SJSA1 (cell line): ENCODE measurements around the gene FGF18. TPM values are rescaled to one million over a fixed set of nuclear protein-coding genes. Genes with fewer than 3 reads are reported as not detected.
A peak's percentile ranks its signal among the peaks of the same experiment; 100 is the strongest.
"Not testable (repeated sequence)": the region's sequence is repeated elsewhere in the genome, so short reads cannot be mapped to it uniquely, and the experiment has no call there.

Source experiments
- DNase-seq, 2 experiments: peaks; one replicate each; pipeline ENCODE4 v3.0.0-alpha.2; 2015 to 2020; ENCODE audit warnings: low spot score in 2 of 2, low read depth in 1 of 2
- H3K27ac ChIP-seq: fragments of 250-450 bp; sonication (Bioruptor Pico); 2 replicates; pipeline ENCODE4 v1.5.1; 2020; ENCODE audit warnings: mild to moderate bottlenecking, moderate library complexity
- H3K27me3 ChIP-seq: fragments of 250-450 bp; sonication (Bioruptor Pico); replicated peaks from 2 replicates; pipeline ENCODE4 v1.5.1; 2020; ENCODE audit warnings: mild to moderate bottlenecking, moderate library complexity
- H3K36me3 ChIP-seq: fragments of 250-450 bp; sonication (Bioruptor Pico); 2 replicates; pipeline ENCODE4 v1.5.1; 2020; ENCODE audit warnings: mild to moderate bottlenecking
- H3K4me1 ChIP-seq: fragments of 250-450 bp; sonication (Bioruptor Pico); replicated peaks from 2 replicates; pipeline ENCODE4 v1.6.1; 2021; ENCODE audit warnings: mild to moderate bottlenecking
- H3K4me3 ChIP-seq: fragments of 250-450 bp; sonication (Bioruptor Pico); 2 replicates; pipeline ENCODE4 v1.5.1; 2020; ENCODE audit warnings: mild to moderate bottlenecking
- H3K9me3 ChIP-seq: fragments of 250-450 bp; sonication (Bioruptor Pico); replicated peaks from 2 replicates; pipeline ENCODE4 v1.5.1; 2020; ENCODE audit warnings: mild to moderate bottlenecking
- total RNA-seq: library from RNA; depleted of rRNA; stranded (reverse); fragments of >200 nt; shearing (Covaris generic); gene quantifications from 2 replicates; pipeline ENCODE4 v1.2.3, GENCODE V29; 2014

The FGF18 gene
- total RNA-seq, 1 experiment from 2014 or later: 0.21 TPM

GRCh38 chr5:171409164-171410136, 10.0 kb upstream of the FGF18 start:
- no peaks in the 10 kb centered on the region for H3K27me3 ChIP-seq
- H3K9me3 ChIP-seq: no peaks in the 10 kb centered on the region
- no peak for DNase-seq
- peaks cover 96% of the 10 kb centered on the region for H3K36me3 ChIP-seq
- no peak overlapping the region for H3K4me3 ChIP-seq
- peaks cover 31% of the 10 kb centered on the region for H3K4me1 ChIP-seq
- H3K27ac ChIP-seq: no peak overlapping the region

- H3K4me1 ChIP-seq: peaks cover 31% of the 10 kb centered on the region
- no peaks in the 10 kb centered on the region for H3K27me3 ChIP-seq
- peaks cover 92% of the 10 kb centered on the region for H3K36me3 ChIP-seq
- no peak overlapping the region for H3K27ac ChIP-seq
- H3K9me3 ChIP-seq: no peaks in the 10 kb centered on the region
- DNase-seq: no peak
- H3K4me3 ChIP-seq: no peak overlapping the region
These were observed 9.3 kb upstream of the FGF18 start for GRCh38 chr5:171410181-171410580.

GRCh38 chr5:171412186-171412585, 7.3 kb upstream of the FGF18 start:
- H3K36me3 ChIP-seq: peaks cover 72% of the 10 kb centered on the region
- H3K27ac ChIP-seq: no peak overlapping the region
- H3K9me3 ChIP-seq: no peaks in the 10 kb centered on the region
- H3K4me3 ChIP-seq: no peak overlapping the region
- H3K4me1 ChIP-seq: peaks cover 29% of the 10 kb centered on the region
- H3K27me3 ChIP-seq: no peaks in the 10 kb centered on the region
- no peak for DNase-seq

GRCh38 chr5:171413153-171413910, 6.1 kb upstream of the FGF18 start:
- H3K4me1 ChIP-seq: peaks cover 22% of the 10 kb centered on the region
- H3K27me3 ChIP-seq: no peaks in the 10 kb centered on the region
- H3K27ac ChIP-seq: no peak overlapping the region
- no peak for DNase-seq
- peaks cover 60% of the 10 kb centered on the region for H3K36me3 ChIP-seq
- no peak overlapping the region for H3K4me3 ChIP-seq
- H3K9me3 ChIP-seq: no peaks in the 10 kb centered on the region

GRCh38 chr5:171413993-171414392, 5.5 kb upstream of the FGF18 start:
- H3K27me3 ChIP-seq, H3K27ac ChIP-seq, DNase-seq, H3K4me3 ChIP-seq, H3K9me3 ChIP-seq: not testable (repeated sequence)
- H3K36me3 ChIP-seq: peaks cover 53% of the 10 kb centered on the region
- peaks cover 26% of the 10 kb centered on the region for H3K4me1 ChIP-seq

- peaks cover 5% of the 10 kb centered on the region; the same call in 1 of the 2 replicates for H3K9me3 ChIP-seq
These were observed 4.2 kb upstream of the FGF18 start for GRCh38 chr5:171415115-171415730.

GRCh38 chr5:171416160-171417049, 3.0 kb upstream of the FGF18 start:
- peaks cover 5% of the 10 kb centered on the region; the same call in 1 of the 2 replicates for H3K9me3 ChIP-seq
- H3K4me1 ChIP-seq: peaks cover 27% of the 10 kb centered on the region
- DNase-seq: no peak
- H3K4me3 ChIP-seq: no peak overlapping the region
- no peak overlapping the region for H3K27ac ChIP-seq
- H3K27me3 ChIP-seq: peaks cover 14% of the 10 kb centered on the region
- H3K36me3 ChIP-seq: peaks cover 29% of the 10 kb centered on the region

More at GRCh38 chr5:171415115-171415730, 4.2 kb upstream of the FGF18 start:
- DNase-seq: no peak
- no peak overlapping the region for H3K4me3 ChIP-seq
- peaks cover 3% of the 10 kb centered on the region for H3K27me3 ChIP-seq
- peaks cover 25% of the 10 kb centered on the region for H3K4me1 ChIP-seq
- H3K36me3 ChIP-seq: peaks cover 41% of the 10 kb centered on the region
- no peak overlapping the region for H3K27ac ChIP-seq

GRCh38 chr5:171418316-171418981, 998 bp upstream of the FGF18 start:
- Histone ChIP-seq H3K27ac (no peak overlapping the region), H3K4me1 (peaks cover 27% of the 10 kb centered on the region), H3K27me3 (peaks cover 16% of the 10 kb centered on the region), H3K4me3 (peak overlapping the region; percentile 46), H3K9me3 (peaks cover 5% of the 10 kb centered on the region; the same call in 1 of the 2 replicates), H3K36me3 (peaks cover 11% of the 10 kb centered on the region)
- peak; percentile 89 to 91 for DNase-seq

GRCh38 chr5:171419688-171420430, 412 bp downstream of the FGF18 start:
- Histone ChIP-seq H3K9me3 (peaks cover 5% of the 10 kb centered on the region; the same call in 1 of the 2 replicates), H3K4me3 (peak overlapping the region; percentile 46), H3K4me1 (peaks cover 28% of the 10 kb centered on the region), H3K27me3 (peaks cover 16% of the 10 kb centered on the region), H3K27ac (no peak overlapping the region), H3K36me3 (no peaks in the 10 kb centered on the region)
- peak in 1 of 2 experiments; percentile 61 for DNase-seq

- Histone ChIP-seq H3K4me1 (peaks cover 30% of the 10 kb centered on the region), H3K36me3 (no peaks in the 10 kb centered on the region), H3K9me3 (peaks cover 5% of the 10 kb centered on the region; the same call in 1 of the 2 replicates), H3K27me3 (peaks cover 16% of the 10 kb centered on the region), H3K27ac (no peak overlapping the region), H3K4me3 (no peak overlapping the region; the same call in 1 of the 2 replicates)
- DNase-seq: peak in 1 of 2 experiments; percentile 46
These were observed 1.2 kb downstream of the FGF18 start for GRCh38 chr5:171420431-171421241.
